IMR-90 (cell line): ENCODE data around the gene CCDC137. TPM values are rescaled to one million over a fixed set of nuclear protein-coding genes. Genes with fewer than 3 reads are reported as not detected.
A peak's percentile ranks its signal among the peaks of the same experiment; 100 is the strongest.

Experiments used
- ATAC-seq: fragments of 200-7000 bp; cut with Tn5 transposase; 2 replicates; pipeline ENCODE4 v1.9.1; 2020; ENCODE audit warnings: low read depth, mild to moderate bottlenecking, moderate library complexity
- BruUV-seq: library from RNA; stranded (reverse); fragments of 400-500 nt; replicated peaks from 2 replicates; lab custom pipeline; 2021; lab: Mats Ljungman, UMichigan
- CTCF ChIA-PET: fragments of 300-600 bp; formaldehyde crosslinking; extraction: SDS; loops from one replicate; lab custom pipeline; 2021; ENCODE audit warnings: antibody characterized with exemption; lab: Yijun Ruan, JAX
- POLR2A ChIA-PET: fragments of 300-600 bp; sonication (Branson Sonifier 250); formaldehyde crosslinking; loops from one replicate; lab custom pipeline; 2022; ENCODE audit warnings: antibody characterized with exemption; ENCODE audit not compliant: unreplicated experiment; lab: Charles Lee
- DNase-seq: peaks from one replicate; pipeline ENCODE4 v3.0.0; 2013
- H2AFZ ChIP-seq: replicated peaks from 2 replicates; pipeline ENCODE3; 2013; ENCODE audit warnings: low read length, mild to moderate bottlenecking; ENCODE audit not compliant: poor library complexity
- H2AK5ac ChIP-seq: 2 replicates; pipeline ENCODE4 v1.6.1; 2013; ENCODE audit warnings: low read depth, low read length, inconsistent platforms
- H2AK9ac ChIP-seq: replicated peaks from 2 replicates; pipeline ENCODE3; 2013; ENCODE audit warnings: mild to moderate bottlenecking, low read depth, low read length, moderate library complexity; ENCODE audit not compliant: poor library complexity
- H2BK120ac ChIP-seq: 2 replicates; pipeline ENCODE4 v1.6.1; 2013; ENCODE audit warnings: low read depth, low read length, inconsistent platforms
- H2BK15ac ChIP-seq: 3 replicates; pipeline ENCODE4 v1.6.1; 2013; ENCODE audit warnings: low read depth, low read length, inconsistent platforms
- H2BK20ac ChIP-seq: 2 replicates; pipeline ENCODE4 v1.6.1; 2013; ENCODE audit warnings: low read depth, mild to moderate bottlenecking, inconsistent platforms, low read length, moderate library complexity
- H2BK5ac ChIP-seq: 2 replicates; pipeline ENCODE4 v1.6.1; 2013; ENCODE audit warnings: mild to moderate bottlenecking, low read depth, low read length, inconsistent platforms; ENCODE audit not compliant: poor library complexity, severe bottlenecking
- H3K14ac ChIP-seq: replicated peaks from 2 replicates; pipeline ENCODE4 v1.6.1; 2013; ENCODE audit warnings: low read depth, low read length, inconsistent platforms
- H3K18ac ChIP-seq: 2 replicates; pipeline ENCODE4 v1.6.1; 2013; ENCODE audit warnings: low read depth, low read length, control low read depth
- H3K23ac ChIP-seq: 2 replicates; pipeline ENCODE4 v1.6.1; 2013; ENCODE audit warnings: low read depth, low read length, inconsistent platforms
- H3K27ac ChIP-seq: 2 replicates; pipeline ENCODE4 v1.5.1; 2013; ENCODE audit warnings: mild to moderate bottlenecking, control low read depth, low read length; ENCODE audit not compliant: insufficient read depth
- H3K27me3 ChIP-seq: 2 replicates; pipeline ENCODE4 v1.6.1; 2013; ENCODE audit warnings: low read length; ENCODE audit not compliant: control insufficient read depth, insufficient read depth
- H3K36me3 ChIP-seq: 2 replicates; pipeline ENCODE4 v1.6.1; 2013; ENCODE audit warnings: low read length, mixed read lengths; ENCODE audit not compliant: control insufficient read depth, insufficient read depth
- H3K4ac ChIP-seq: 2 replicates; pipeline ENCODE4 v1.6.1; 2013; ENCODE audit warnings: low read depth, low read length, inconsistent platforms
- H3K4me1 ChIP-seq: 2 replicates; pipeline ENCODE4 v1.6.1; 2013; ENCODE audit warnings: low read length, mixed read lengths; ENCODE audit not compliant: control insufficient read depth, insufficient read depth
- H3K4me2 ChIP-seq: 2 replicates; pipeline ENCODE4 v1.6.1; 2013; ENCODE audit warnings: low read depth, mild to moderate bottlenecking, control low read depth, low read length, moderate library complexity
- H3K4me3 ChIP-seq: 2 replicates; pipeline ENCODE4 v1.5.1; 2013; ENCODE audit warnings: low read depth, mild to moderate bottlenecking, control low read depth, low read length, moderate library complexity; ENCODE audit not compliant: insufficient read depth
- H3K56ac ChIP-seq: 2 replicates; pipeline ENCODE4 v1.6.1; 2013; ENCODE audit warnings: low read length, inconsistent platforms; ENCODE audit not compliant: insufficient read depth; ENCODE audit errors: extremely low read depth
- H3K79me1 ChIP-seq, 2 experiments: 2 replicates each; pipeline ENCODE4 v1.6.1; 2013; ENCODE audit warnings: low read length in 2 of 2, inconsistent platforms in 1 of 2, low read depth in 1 of 2
- H3K9ac ChIP-seq: 2 replicates; pipeline ENCODE4 v1.6.1; 2013; ENCODE audit warnings: low read depth, low read length, control low read depth
- H3K9me1 ChIP-seq: 2 replicates; pipeline ENCODE4 v1.6.1; 2013; ENCODE audit warnings: low read length, inconsistent platforms; ENCODE audit not compliant: insufficient read depth
- H3K9me3 ChIP-seq: 2 replicates; pipeline ENCODE4 v1.6.1; 2013; ENCODE audit warnings: low read length; ENCODE audit not compliant: control insufficient read depth, insufficient read depth
- H4K20me1 ChIP-seq: 2 replicates; pipeline ENCODE4 v1.6.1; 2013; ENCODE audit warnings: low read length, inconsistent platforms; ENCODE audit not compliant: insufficient read depth
- H4K5ac ChIP-seq: 2 replicates; pipeline ENCODE4 v1.6.1; 2013; ENCODE audit warnings: mild to moderate bottlenecking, low read depth, low read length, control low read depth
- H4K8ac ChIP-seq, 2 experiments: 2 replicates each; pipeline ENCODE4 v1.6.1; 2013; ENCODE audit warnings: low read depth in 2 of 2, low read length in 2 of 2, control low read depth in 1 of 2, inconsistent platforms in 1 of 2
- H4K91ac ChIP-seq: 2 replicates; pipeline ENCODE4 v1.6.1; 2013; ENCODE audit warnings: low read depth, low read length, inconsistent platforms; ENCODE audit not compliant: insufficient read depth
- CEBPB ChIP-seq: IDR thresholded peaks from 2 replicates; pipeline ENCODE4 v1.6.1; 2012; ENCODE audit warnings: low read depth, low read length, improper control_type of control experiment
- RAD21 ChIP-seq: IDR thresholded peaks from 2 replicates; pipeline ENCODE4 v1.6.1; 2012; ENCODE audit warnings: low read length, improper control_type of control experiment
- WGBS, 2 experiments: methylation state at CpG; one replicate each; pipeline versions ENCODE4 v1.1.5 to v1.1.7; 2013; ENCODE audit warnings: missing lambda C conversion rate in 2 of 2; ENCODE audit not compliant: insufficient read length in 1 of 2; ENCODE audit errors: extremely low coverage in 2 of 2; 5-methylcytosine and 5-hydroxymethylcytosine counted together
- dilution Hi-C: fragments of 300-500 bp; cut with HindIII; formaldehyde crosslinking; loops from one replicate; pipeline ENCODE4 v1.14.3; 2018; ENCODE audit warnings: low sequenced_read_pairs; ENCODE audit not compliant: unreplicated experiment
- in situ Hi-C: fragments of 300-500 bp; cut with MboI; formaldehyde crosslinking; loops from 3 replicates; pipeline ENCODE4 v1.14.3; 2019; ENCODE audit warnings: low sequenced_read_pairs, inconsistent platforms, mixed read lengths
- intact Hi-C: fragments of 100-400 bp; cut with micrococcal nuclease; formaldehyde crosslinking; loops from 2 replicates; pipeline ENCODE4 v1.10.0; 2022
- polyA plus RNA-seq, 3 experiments: library from polyadenylated mRNA; depleted of rRNA; stranded (reverse); fragments of >200 nt; gene quantifications; 2 replicates each; pipeline ENCODE4 v1.2.3, GENCODE V29; 2012; ENCODE audit warnings: low replicate concordance in 1 of 3
- total RNA-seq: library from RNA; depleted of rRNA; stranded (reverse); fragments of >200 nt; gene quantifications from 2 replicates; pipeline ENCODE4 v1.2.3, GENCODE V29; 2012

CCDC137 gene
- total and polyA plus RNA-seq, 2 of the 4 experiments (the other 2 are of a cell fraction): 7.5 to 18.4 TPM

DNA sequence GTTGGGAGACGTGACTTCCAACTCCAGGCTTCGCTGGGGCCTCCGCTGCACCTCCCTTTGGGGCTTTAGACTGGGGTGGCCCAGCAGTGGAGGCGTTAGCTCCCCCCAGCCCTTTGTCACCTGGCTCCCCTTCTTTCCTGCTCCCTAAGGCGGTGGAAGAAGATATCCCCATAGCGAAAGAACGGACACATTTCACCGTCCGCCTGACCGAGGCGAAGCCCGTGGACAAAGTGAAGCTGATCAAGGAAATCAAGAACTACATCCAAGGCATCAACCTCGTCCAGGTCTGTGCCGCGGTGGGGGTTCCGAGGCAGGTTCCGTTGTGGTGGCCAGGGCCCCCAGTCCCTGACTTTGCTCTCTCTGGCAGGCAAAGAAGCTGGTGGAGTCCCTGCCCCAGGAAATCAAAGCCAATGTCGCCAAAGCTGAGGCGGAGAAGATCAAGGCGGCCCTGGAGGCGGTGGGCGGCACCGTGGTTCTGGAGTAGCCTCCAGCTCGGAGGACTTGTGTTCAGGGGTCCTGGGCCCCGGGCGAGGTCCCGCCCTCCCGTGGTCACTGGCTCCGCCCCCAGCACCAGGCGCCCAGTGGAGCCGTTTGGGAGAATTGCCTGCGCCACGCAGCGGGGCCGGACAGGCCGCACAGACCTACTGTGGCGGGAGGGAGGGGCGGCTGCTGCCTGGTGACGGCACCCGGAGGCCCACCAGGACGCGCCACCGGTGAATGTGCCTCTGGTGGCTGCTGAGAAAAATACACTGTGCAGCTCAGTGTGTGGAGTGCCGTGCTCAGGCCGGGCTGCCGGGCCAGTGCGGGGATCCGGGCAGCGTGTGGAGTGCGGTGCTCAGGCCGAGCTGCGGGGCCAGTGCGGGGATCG lies 40.5 kb downstream of the CCDC137 start:
- Histone ChIP-seq H3K4me1 (peaks cover 18% of the 10 kb centered on the region), H2AK9ac (no peak overlapping the region), H3K9me1 (peaks cover 8% of the 10 kb centered on the region), H2AK5ac (no peak overlapping the region), H3K27me3 (no peaks in the 10 kb centered on the region), H3K4me2 (no peak overlapping the region), H2AFZ (peak overlapping the region; percentile 41), H3K4ac (no peak overlapping the region), H2BK5ac (no peak overlapping the region), H4K91ac (no peak overlapping the region), H3K9ac (no peak overlapping the region), H2BK15ac (no peak overlapping the region), H4K20me1 (peaks cover 12% of the 10 kb centered on the region), H4K8ac (no peak overlapping the region), H2BK20ac (no peak overlapping the region), H3K27ac (no peak overlapping the region), H3K23ac (no peak overlapping the region), H3K79me1 (peaks cover 12 to 46% of the 10 kb centered on the region in 2 experiments), H3K36me3 (peaks cover 16% of the 10 kb centered on the region), H3K14ac (no peak overlapping the region), H3K56ac (no peak overlapping the region), H3K4me3 (no peak overlapping the region), H4K5ac (no peak overlapping the region), H2BK120ac (no peak overlapping the region), H3K18ac (no peak overlapping the region), H3K9me3 (no peaks in the 10 kb centered on the region)
- 96% methylated on average over 15 of the region's 54 CpGs; no CpG with 5 or more reads in 1 of the 2 experiments for WGBS, 2 experiments
- no TSS peak for BruUV-seq
- intact Hi-C loops (no loop called here), dilution Hi-C loops (no loop called here), in situ Hi-C loops (no loop called here)
- POLR2A ChIA-PET: interaction anchor here (0.6 kb wide), 1 partner anchor 274 kb away, joined by 5 read pairs; no protein-coding TSS in a partner anchor
- DNase-seq: no peak
- no peak for ATAC-seq
- CTCF ChIA-PET: no interaction called here
- TF ChIP-seq RAD21 (no peak), CEBPB (no peak)
